ENCODE results near the gene RHBDL3.
A peak's percentile ranks its signal among the peaks of the same experiment; 100 is the strongest.
"Not testable (repeated sequence)": the region's sequence is repeated elsewhere in the genome, so short reads cannot be mapped to it uniquely, and the experiment has no call there.

The RHBDL3 gene, protein sequence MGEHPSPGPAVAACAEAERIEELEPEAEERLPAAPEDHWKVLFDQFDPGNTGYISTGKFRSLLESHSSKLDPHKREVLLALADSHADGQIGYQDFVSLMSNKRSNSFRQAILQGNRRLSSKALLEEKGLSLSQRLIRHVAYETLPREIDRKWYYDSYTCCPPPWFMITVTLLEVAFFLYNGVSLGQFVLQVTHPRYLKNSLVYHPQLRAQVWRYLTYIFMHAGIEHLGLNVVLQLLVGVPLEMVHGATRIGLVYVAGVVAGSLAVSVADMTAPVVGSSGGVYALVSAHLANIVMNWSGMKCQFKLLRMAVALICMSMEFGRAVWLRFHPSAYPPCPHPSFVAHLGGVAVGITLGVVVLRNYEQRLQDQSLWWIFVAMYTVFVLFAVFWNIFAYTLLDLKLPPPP

DNA sequence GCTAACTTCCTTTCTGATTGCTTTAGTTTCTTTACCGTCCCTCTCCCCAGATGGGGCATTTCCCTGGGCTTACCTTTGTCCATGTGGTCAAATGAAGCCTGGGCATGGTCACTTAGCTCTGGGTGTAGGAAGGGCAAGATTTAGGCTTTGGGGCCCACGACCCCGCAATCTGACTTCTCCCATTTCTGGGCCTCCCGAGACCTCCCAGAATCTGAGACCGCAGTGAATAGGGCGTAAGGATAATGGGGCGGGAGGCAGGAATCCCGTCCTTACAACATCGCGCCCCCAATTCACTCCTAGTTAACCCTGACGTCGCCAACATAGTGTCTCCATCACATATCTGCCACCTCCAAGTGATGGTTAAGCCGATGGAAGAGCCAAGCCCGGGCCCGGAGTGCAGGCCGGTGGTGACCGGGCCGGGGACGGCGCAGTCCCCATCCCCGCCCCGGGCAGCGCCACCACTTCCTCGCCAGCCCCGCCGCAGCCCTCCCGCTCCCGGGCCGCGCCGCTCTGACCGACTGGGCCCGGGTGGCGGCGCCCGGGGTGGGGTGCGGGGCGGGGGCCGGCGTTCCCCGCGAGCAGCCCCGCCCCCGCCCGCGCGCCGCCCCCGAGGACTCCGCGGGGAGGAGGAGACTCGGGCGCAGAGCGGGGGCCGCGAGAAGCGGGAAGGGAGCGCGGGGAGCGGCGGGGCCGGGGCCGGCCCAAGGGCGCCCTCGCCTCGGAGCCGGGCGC, at the start of gene RHBDL3:
TSS of gene RHBDL3 (plus strand) at position 641 of the 732 bp plus-strand sequence. CDS start 358 bp downstream, outside the sequence.
- DNase-seq (ENCODE audit: low read depth): no peak

DNA sequence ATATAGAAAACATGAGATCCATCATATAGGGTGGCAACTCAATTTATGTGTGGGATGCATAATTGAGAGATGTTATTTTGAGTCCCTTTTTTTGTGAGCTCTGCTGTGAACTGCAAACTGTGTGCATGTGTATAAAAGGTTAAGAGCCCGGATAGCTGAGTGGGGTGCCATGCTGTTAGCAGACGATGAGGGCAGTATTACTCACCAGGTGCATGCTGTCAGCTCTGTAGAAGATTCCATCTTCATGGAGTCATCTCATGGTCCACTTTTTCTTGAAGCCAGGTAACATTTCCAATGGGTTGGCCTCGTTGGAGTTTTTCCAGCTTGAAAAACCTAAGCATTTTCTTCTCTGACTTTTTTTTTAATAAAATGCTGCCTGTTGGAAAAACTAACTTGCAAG, 43.0 kb upstream of the RHBDL3 start:
- no peak for DNase-seq (ENCODE audit: low read depth)

DNA sequence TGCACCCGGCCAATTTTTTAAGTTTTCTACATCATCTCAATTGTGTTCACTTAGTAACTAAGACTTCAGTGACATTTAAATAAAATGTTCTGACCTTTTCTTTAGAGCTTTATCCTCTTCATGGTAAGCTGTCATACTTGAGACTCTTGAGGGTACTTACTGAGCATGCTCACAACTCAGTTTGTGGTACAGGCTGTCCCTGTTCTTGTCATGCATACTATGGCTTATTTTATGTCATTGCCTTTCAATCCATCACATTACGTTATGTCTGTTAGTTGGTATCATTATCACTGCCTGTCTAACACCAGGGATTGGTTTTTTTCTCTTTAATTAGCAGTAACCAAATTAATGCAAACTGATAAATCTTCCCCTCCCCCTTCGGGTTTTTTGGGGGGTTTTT, 41.9 kb upstream of the RHBDL3 start:
- no peak for DNase-seq (ENCODE audit: low read depth)

DNA sequence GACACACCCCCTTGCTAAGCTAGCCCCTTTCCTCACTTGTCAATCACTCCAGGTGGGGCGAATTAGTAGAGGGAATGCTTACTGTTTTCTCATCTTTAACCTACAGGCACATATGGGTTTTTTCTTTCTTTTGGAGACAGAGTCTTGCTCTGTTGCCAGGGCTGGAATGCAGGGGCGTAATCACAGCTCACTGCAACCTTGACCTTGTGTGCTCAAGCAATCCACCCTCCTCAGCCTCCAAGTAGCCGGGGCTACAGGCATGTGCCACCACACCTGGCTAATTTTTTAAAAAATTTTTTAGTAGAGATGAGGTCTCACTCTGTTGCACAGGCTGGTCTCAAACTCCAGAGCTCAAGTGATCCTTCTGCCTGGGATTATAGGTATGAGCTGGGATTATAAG, 38.7 kb upstream of the RHBDL3 start:
- no peak for DNase-seq (ENCODE audit: low read depth)

DNA sequence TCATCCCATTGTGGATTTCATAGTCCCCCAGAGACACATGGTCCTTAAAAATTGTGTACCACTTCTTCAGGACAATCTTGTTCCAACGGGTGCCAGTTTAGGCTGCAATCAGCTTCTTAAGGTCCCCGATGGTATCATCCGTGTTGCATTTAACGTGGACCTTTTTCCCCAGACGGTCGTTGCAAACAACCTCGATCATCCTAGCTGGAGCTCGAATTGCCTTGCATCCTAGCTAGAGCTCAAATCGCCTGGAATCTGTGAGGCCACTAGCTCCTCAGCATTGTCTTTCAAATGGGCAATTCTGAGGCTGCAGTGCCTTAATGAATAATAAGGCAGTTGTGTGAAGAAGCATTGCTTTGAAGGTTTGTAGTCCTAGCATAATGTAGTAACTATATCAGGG, 37.7 kb upstream of the RHBDL3 start:
- no peak for DNase-seq (ENCODE audit: low read depth)

DNA sequence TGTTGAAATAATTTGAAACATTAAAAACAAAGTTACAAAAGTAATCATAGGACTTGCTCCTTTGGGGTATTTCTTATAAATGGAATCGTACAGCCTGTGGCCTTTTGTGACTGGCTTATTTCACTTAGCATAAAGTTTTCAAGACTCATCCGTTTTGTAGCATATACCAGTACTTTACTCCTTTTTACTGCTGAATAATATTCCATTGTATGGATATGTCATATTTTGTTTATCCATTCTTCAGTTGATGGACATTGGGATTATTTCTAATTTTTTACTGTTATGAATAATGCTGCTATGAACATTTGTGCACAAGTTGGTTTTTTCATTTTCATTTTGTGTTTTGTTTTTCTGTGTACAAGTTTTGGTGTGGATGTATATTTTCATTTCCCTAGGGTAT, 30.0 kb upstream of the RHBDL3 start:
- no peak for DNase-seq (ENCODE audit: low read depth)

DNA sequence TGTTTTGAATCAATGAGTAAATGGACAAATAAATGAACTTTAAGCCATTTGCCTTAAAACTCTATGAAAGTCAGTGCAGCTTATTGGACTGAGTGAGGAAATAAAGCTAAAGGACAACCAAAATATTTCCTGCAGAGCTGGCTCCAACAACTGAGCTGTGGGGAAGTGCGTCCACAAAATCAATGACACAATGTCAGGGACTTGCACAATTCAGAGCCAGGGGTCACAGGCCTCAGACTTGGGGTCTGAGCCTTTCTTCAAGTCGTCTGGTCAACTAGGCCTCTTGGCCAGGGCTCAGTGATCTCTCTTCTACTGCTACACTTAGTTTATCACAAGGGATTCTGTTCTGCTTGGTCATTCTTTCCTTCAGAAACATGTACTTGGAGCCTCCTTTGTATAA, 26.2 kb upstream of the RHBDL3 start:
- no peak for DNase-seq (ENCODE audit: low read depth)

DNA sequence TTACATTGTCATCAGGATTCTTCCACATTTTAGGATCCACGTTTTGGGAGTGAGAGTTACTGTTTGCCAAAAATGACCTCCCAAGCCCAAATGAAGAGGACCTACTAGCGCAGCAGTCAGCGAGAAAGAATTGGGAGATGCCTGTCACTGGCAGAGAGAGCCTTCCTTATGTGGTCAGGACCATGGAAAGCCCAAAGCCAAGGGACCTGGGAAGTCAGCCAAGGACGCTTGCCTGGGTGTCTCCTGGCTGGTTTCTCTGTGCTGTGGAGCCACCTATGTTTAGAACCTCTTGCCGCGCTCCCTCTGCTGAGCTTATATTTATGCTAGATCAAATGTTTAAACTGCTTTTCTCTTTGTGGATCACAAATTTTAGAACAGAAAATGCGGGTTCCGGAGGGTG, 24.9 kb upstream of the RHBDL3 start:
- DNase-seq (ENCODE audit: low read depth): no peak

DNA sequence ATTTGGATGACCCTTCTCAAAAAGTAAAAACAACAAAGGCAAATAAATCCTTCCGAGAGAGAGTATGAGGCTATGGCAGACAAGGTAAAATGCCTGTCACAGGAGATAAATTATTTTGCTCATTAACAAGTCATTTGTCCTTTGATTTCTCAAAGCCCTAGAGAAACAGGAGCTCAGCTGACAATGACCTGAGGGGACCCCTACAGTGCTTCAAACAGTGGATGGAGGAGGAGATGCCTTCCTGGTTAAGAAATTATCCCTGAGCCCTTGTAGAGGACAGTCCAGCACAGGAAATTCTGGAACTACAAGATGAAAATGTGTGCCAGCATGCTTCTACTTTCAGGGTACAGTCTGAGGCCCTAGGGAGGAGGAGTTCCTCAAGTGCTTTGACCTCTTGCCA, 24.0 kb upstream of the RHBDL3 start:
- DNase-seq (ENCODE audit: low read depth): no peak

DNA sequence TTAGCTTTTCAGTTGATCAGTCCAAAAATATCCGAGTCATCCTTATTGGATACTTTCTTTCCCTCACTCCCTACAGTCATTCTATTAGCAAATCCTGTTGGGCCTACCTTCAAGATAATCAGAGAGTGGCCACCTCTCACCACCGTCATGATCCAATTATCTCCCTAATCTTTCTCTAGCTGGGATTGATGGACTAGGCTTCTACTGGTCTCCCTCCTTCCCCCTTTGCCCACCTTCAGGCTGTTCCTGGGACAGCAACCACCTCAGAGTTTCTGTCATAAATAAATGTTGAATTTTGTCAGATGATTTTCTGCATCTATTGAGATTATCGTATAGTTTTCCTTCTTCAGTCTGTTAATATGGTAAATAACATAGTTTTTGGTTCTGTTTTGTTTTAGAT, 16.2 kb upstream of the RHBDL3 start:
- DNase-seq (ENCODE audit: low read depth): no peak

DNA sequence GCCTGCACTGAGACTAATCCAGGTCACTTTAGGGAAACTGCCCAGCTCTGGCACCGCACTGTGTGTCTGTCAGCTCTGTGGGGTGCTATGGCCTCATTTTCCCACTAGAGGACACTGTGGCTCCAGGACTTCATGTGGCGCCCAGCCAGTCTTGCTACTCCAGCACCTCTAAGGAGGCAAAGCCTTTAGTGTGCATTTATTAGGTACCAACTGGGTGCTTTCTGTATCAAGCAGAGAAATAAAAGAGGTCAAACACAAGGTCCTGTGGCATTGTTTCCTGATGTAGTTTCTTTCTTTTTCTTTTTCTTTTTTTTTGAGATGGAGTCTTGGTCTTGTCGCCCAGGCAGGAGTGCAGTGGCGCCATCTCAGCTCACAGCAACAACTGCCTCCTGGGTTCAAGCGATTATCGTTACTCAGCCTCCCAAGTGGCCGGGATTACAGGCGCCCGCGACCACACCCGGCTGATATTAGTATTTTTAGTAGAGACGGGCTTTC, 12.5 kb upstream of the RHBDL3 start:
- DNase-seq (ENCODE audit: low read depth): peak; percentile 59

DNA sequence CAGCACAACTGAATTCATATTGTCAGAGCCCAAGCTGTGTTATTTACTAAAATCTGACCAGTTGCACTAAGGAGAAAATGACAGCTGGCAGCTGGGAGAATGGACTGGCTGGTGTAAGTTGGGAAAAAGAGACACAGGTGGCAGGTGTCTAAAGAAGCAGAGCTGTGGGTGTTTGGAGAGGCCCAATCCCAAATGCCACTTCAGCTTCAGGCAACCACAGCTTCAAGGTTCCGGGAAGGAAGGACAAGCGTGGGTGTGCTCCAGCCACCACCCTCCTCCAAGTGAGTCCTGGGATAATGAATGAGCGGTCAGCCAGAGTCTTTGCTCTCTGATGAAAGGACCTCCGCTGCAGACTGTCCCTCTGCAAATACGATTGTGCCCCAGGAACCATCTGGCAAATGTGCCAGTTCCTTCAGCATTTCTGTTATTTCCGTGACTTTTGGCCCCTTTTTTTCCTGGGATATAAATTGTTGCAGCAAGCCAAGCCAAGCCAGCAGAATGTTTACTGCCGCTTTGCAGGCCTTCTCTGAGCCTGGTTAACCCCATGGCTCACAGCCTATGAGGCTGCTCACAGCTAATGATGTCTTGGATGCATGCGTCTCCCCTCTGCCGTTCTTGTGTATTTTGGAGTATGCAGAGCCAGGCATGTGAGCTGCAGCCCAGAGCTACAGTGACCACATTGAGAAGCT, 9.5 kb upstream of the RHBDL3 start:
- DNase-seq (ENCODE audit: low read depth): no peak

DNA sequence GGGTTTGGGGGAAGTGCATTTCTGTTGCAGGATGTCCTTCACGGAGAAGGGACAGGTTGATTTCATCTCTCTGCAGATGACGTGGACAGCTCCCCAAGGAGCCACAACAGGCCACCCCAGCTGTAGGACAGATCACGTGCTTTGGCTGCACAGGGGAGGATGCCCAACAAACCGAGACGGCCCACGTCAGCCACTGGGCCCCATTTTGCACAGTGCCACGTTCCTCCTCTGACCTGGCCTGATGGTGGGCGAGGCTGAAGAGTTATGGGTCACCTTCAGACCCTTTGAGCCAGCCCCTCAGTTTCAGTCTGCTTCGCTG, 9.0 kb upstream of the RHBDL3 start:
- no peak for DNase-seq (ENCODE audit: low read depth)

DNA sequence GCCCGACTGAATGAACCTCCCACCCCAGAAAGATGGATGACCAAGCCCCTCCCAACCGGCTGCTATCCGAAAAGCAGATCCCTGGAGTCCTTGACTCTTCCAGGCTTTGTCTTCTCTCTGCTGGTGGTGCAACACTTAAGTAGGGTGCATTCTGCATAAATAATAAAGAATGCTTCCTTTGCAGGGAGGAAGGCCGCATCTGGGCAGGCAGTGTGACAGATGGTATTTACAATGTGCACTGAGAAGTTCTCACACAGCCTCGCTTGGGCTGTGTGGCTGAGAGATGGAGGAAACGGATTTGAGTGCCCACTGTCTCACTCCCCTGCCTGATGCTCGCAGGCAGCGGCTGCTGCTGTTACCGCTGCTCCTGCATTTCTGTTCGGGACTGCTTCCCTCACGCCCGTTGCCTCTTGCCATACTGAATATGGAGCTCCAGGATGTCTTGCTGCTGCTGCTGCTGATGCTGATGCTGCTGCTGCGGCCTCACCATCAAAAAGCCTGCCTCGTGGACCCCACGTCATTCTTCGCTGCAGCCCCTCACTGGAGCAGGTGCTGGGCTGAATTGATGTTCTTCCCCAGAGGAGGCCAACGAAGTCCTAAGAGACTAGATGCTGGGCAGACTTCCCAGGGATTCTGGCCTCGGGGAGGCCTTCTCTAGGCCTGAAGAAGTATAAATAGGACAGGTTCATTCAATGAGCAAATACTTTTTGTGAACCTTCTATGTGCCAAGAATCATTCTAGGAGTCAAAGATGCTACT, 7.1 kb upstream of the RHBDL3 start:
- no peak for DNase-seq (ENCODE audit: low read depth)

DNA sequence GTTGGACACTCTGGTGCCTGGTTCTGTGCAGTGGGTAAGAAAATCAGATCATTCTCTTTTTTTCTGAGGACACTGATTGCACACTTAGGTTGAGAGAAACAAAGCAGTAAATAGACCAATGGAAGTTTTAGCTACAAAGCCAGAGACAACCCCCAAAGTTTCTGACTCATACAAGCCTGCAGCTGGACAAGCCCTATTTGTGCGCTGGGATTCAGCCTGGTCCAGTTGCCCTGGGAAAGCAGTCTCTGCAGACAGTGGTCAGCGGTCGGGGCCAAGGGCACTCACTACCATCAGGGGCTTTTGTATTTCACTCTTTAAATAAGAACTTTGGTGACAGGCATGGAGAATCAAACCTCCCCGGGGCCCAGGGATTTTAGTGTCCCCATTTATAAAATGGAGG, 6.0 kb upstream of the RHBDL3 start:
- no peak for DNase-seq (ENCODE audit: low read depth)

DNA sequence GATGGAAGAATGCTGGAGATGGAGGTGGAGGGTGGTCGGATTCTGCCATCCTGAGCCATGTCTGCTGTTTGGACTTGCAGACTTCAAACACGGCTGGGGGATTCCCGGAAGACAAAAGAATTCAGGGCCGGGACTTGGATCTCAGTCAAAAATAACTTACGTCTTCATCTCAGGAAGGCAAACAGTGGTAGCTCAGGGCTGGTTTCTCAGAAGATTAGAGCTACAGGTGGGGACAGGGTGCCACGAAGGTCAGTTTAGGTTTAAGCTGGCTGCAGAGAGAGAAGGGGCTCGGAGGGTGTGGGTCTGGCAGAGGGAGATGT, 4.3 kb upstream of the RHBDL3 start:
- no peak for DNase-seq (ENCODE audit: low read depth)

DNA sequence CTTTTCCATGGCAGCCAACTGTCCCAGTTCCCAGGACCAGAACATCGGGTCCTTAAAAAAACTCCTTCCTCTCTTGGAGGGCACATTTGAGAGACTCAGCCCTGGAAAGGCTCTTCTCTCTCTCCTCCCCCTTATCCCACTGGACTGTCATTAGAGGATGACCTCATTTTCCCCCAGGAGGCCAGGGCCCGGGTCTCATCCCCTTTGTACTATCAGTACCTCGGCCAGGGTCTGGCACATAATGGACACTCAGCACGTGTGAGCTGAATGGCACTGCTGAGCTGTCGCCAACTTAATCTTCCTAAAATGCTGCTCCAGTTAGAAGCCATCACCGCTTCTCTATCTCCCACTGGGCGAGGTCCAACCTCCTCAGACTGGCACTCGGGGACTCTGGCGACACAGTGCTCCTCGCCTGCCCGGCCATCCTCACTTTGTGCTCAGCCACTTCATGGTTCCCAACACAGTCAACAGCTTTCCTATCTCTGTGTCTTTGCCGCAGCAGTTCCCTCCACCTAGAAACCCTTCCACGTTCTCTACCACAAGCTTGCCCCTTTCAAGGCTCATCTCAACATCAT, 3.6 kb upstream of the RHBDL3 start:
- DNase-seq (ENCODE audit: low read depth): no peak

DNA sequence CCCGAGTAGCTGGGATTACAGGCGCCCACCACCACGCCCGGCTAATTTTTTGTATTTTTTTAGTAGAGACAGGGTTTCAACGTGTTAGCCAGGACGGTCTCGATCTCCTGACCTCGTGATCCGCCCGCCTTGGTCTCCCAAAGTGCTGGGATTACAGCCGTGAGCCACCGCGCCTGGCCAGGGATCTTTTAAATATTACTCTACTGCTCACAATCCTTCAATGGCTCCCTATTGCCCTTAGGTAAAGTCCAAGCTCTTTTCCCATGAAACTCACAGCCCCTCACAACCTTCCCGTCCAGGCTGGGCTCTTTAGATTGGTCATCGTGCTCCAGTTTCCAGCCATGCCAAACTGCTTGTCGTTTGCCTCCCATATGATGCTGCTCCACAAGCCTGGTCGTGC, 2.1 kb upstream of the RHBDL3 start:
- not testable (repeated sequence) for DNase-seq (ENCODE audit: low read depth)

DNA sequence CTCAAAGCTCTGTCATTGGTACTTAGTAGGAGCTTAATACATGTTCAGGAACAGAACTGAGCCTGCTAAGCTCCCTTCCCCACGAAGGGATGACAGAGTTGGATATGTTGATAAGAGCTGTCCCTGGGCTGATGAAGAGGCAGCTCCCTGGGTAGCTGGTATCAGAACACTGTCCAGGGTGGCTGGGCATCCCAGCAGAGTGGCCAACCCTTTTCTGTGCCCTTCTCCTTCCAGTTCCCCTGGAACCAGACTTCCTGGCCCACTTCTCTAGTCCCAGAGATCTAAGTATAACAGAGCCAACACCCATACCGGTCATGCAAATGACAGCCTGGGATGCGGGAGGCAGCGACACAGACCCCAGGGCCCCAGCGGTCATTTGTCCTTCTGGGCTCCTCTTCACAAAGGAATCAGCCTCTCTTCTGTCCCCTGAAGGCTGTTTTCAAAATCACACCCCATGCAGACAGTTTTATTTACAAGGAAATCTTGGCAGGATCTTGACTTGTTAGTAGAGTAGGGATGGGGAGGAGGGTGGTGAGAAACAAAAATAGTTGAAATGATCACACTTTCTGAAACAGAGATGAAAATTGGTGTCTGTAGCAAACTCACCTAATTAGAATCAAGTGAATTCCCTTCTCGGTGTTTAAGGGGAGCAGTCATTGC, 1.4 kb upstream of the RHBDL3 start:
- DNase-seq (ENCODE audit: low read depth): no peak

DNA sequence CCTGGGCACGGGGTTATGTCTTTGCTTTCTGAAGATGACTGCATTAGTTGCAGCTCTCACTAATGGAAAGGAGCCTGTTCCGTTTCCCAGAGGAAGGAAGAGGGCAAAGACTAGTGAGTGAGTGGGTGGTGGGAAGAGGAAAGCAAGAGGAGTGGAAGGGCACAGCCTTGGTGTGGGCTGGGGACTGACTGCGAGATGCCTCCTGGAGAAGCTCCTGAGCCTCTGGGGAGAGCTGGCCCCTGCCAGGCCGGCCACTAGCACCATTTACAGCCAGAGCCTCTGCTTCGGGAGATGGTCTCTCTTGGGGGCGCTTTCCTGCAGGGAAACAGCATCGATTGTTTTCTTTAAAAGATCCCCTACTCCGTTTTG, 825 bp upstream of the RHBDL3 start:
- no peak for DNase-seq (ENCODE audit: low read depth)

DNA sequence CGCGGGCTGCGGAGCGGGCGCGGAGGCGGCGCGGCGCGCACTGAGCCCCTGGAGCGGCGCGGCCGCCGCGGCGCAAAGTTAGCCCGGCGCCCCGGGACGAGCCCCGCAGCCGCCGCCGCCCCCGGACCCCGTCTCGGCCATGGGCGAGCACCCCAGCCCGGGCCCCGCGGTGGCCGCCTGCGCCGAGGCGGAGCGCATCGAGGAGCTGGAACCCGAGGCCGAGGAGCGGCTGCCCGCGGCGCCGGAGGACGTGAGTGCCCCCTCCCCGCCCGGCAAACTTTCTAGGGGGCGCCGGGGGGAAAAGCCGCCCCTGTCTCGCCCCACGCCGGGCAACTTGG, 388 bp downstream of the RHBDL3 start:
- DNase-seq (ENCODE audit: low read depth): no peak

Measured in activated T-cell treated with anti-CD3 and anti-CD28 coated beads for 24 hours (primary cell).